Neural cell (in vitro differentiated cells): ENCODE results near the gene SVEP1. TPM values are rescaled to one million over a fixed set of nuclear protein-coding genes. Genes with fewer than 3 reads are reported as not detected.

ENCODE experiments used
- H2AFZ ChIP-seq: fragments of 200-600, 300-800 bp; sonication (generic), shearing (Covaris generic); 2 replicates; pipeline ENCODE4 v1.6.0; 2014; ENCODE audit warnings: low read depth, mild to moderate bottlenecking, antibody characterized with exemption, low read length, moderate library complexity
- H3F3A ChIP-seq: fragments of 200-600 bp; shearing (Covaris generic); 2 replicates; pipeline ENCODE4 v1.6.1; 2016; ENCODE audit warnings: mild to moderate bottlenecking, moderate library complexity, mixed read lengths, antibody characterized with exemption, low read length; ENCODE audit not compliant: insufficient read depth, poor library complexity, severe bottlenecking
- H3K27ac ChIP-seq: fragments of 200-600, 300-800 bp; sonication (generic), shearing (Covaris generic); 2 replicates; pipeline ENCODE4 v1.5.1; 2014; ENCODE audit warnings: mild to moderate bottlenecking, low read length, moderate library complexity
- H3K27me3 ChIP-seq: fragments of 300-800, 200-600 bp; sonication (generic), shearing (Covaris generic); 2 replicates; pipeline ENCODE4 v1.6.0; 2014; ENCODE audit warnings: mild to moderate bottlenecking, low read depth, low read length, moderate library complexity; ENCODE audit not compliant: insufficient read depth
- H3K36me3 ChIP-seq: fragments of 300-800, 200-600 bp; sonication (generic), shearing (Covaris generic); 2 replicates; pipeline ENCODE4 v1.5.1; 2014; ENCODE audit warnings: mild to moderate bottlenecking, antibody characterized with exemption, low read length, moderate library complexity; ENCODE audit not compliant: insufficient read depth
- H3K4me2 ChIP-seq: fragments of 300-800, 200-600 bp; sonication (generic), shearing (Covaris generic); 2 replicates; pipeline ENCODE4 v1.6.0; 2014; ENCODE audit warnings: mild to moderate bottlenecking, low read length
- H3K4me3 ChIP-seq: fragments of 300-800, 200-600 bp; sonication (generic), shearing (Covaris generic); 2 replicates; pipeline ENCODE4 v1.5.1; 2014; ENCODE audit warnings: mild to moderate bottlenecking, low read length, moderate library complexity
- H3K79me2 ChIP-seq: fragments of 200-600 bp; shearing (Covaris generic); replicated peaks from 2 replicates; pipeline ENCODE4 v1.6.0; 2014; ENCODE audit warnings: mild to moderate bottlenecking, low read length, moderate library complexity; ENCODE audit not compliant: insufficient read depth
- H3K9ac ChIP-seq: fragments of 300-800, 200-600 bp; sonication (generic), shearing (Covaris generic); 2 replicates; pipeline ENCODE4 v1.6.1; 2016; ENCODE audit warnings: mild to moderate bottlenecking, low read length, mixed read lengths
- H3K9me2 ChIP-seq: fragments of 200-600 bp; shearing (Covaris generic); 2 replicates; pipeline ENCODE4 v1.6.1; 2016; ENCODE audit warnings: mild to moderate bottlenecking, low read length, mixed read lengths; ENCODE audit not compliant: insufficient read depth
- H3K9me3 ChIP-seq: fragments of 200-600, 300-800 bp; sonication (generic), shearing (Covaris generic); 2 replicates; pipeline ENCODE4 v1.6.1; 2016; ENCODE audit warnings: mild to moderate bottlenecking, mixed run types, low read length, moderate library complexity, mixed read lengths
- H4K20me1 ChIP-seq: fragments of 200-600 bp; shearing (Covaris generic); 2 replicates; pipeline ENCODE4 v1.6.1; 2016; ENCODE audit warnings: mild to moderate bottlenecking, mixed run types; ENCODE audit not compliant: insufficient read depth
- CTCF ChIP-seq: fragments of 450-650 bp; IDR thresholded peaks from 2 replicates; pipeline ENCODE4 v1.5.1; 2014; ENCODE audit warnings: antibody characterized with exemption, mild to moderate bottlenecking, moderate library complexity; ENCODE audit not compliant: poor library complexity, severe bottlenecking
- EP300 ChIP-seq: fragments of 450-650 bp; conservative IDR thresholded peaks from 2 replicates; pipeline ENCODE4 v1.6.1; 2014; ENCODE audit warnings: antibody characterized with exemption, mild to moderate bottlenecking, moderate library complexity; ENCODE audit not compliant: poor library complexity, severe bottlenecking
- EZH2 ChIP-seq: fragments of 200-600, 300-800 bp; shearing (Covaris generic), sonication (generic); IDR thresholded peaks from 2 replicates; pipeline ENCODE4 v1.6.1; 2014; ENCODE audit warnings: antibody characterized with exemption, low read length, borderline replicate concordance, mild to moderate bottlenecking; ENCODE audit not compliant: insufficient read depth, poor library complexity, severe bottlenecking
- MXI1 ChIP-seq: fragments of 450-650 bp; conservative IDR thresholded peaks from 2 replicates; pipeline ENCODE4 v1.6.1; 2014; ENCODE audit warnings: antibody characterized with exemption, mild to moderate bottlenecking; ENCODE audit not compliant: poor library complexity, severe bottlenecking
- POLR2AphosphoS5 ChIP-seq: IDR thresholded peaks from 2 replicates; pipeline ENCODE4 v1.6.1; 2012
- RAD21 ChIP-seq: fragments of 450-650 bp; conservative IDR thresholded peaks from 2 replicates; pipeline ENCODE4 v1.6.1; 2014; ENCODE audit warnings: antibody characterized with exemption, mild to moderate bottlenecking, moderate library complexity
- REST ChIP-seq: IDR thresholded peaks from 2 replicates; pipeline ENCODE4 v1.6.1; 2012; ENCODE audit warnings: borderline replicate concordance
- SMC3 ChIP-seq: fragments of 450-650 bp; conservative IDR thresholded peaks from 2 replicates; pipeline ENCODE4 v1.6.1; 2014; ENCODE audit warnings: antibody characterized with exemption, mild to moderate bottlenecking, moderate library complexity; ENCODE audit not compliant: poor library complexity
- TAF1 ChIP-seq: IDR thresholded peaks from 2 replicates; pipeline ENCODE4 v1.6.1; 2012; ENCODE audit warnings: low read depth
- polyA plus RNA-seq: library from polyadenylated mRNA; depleted of rRNA; stranded (reverse); fragments of >200 nt; gene quantifications from 2 replicates; pipeline ENCODE4 v1.2.3, GENCODE V29; 2014

SVEP1 gene
- polyA plus RNA-seq, 1 donor from 2014 or later: 0.10 TPM

- no peaks in the 10 kb centered on the region for H3K36me3 ChIP-seq
- H3K4me3 ChIP-seq: no peak overlapping the region
- H3K9me3 ChIP-seq: no peaks in the 10 kb centered on the region
- no peak overlapping the region for H3K4me2 ChIP-seq
- no peak overlapping the region for H3K27ac ChIP-seq
- no peak for TF ChIP-seq RAD21
- no peak for TF ChIP-seq EZH2
- TF ChIP-seq EP300: no peak
- TF ChIP-seq MXI1: no peak
- TF ChIP-seq REST: no peak
- TF ChIP-seq SMC3: no peak
- TF ChIP-seq TAF1: no peak
- TF ChIP-seq POLR2AphosphoS5: no peak
- no peak overlapping the region for H2AFZ ChIP-seq
- no peaks in the 10 kb centered on the region for H3K9me2 ChIP-seq
- no peaks in the 10 kb centered on the region for H3K27me3 ChIP-seq
- H4K20me1 ChIP-seq: no peaks in the 10 kb centered on the region
- no peaks in the 10 kb centered on the region for H3F3A ChIP-seq
- no peaks in the 10 kb centered on the region for H3K79me2 ChIP-seq
- H3K9ac ChIP-seq: no peak overlapping the region
These were observed 26.0 kb upstream of the SVEP1 start for GRCh38 chr9:110605565-110605964.

GRCh38 chr9:110604171-110604601 lies 24.6 kb upstream of the SVEP1 start:
- H3K4me3 ChIP-seq: no peak overlapping the region
- H3K9me3 ChIP-seq: no peaks in the 10 kb centered on the region
- no peak overlapping the region for H3K27ac ChIP-seq
- TF ChIP-seq SMC3 (no peak), TAF1 (no peak), REST (no peak), POLR2AphosphoS5 (no peak), EP300 (no peak), RAD21 (no peak), MXI1 (no peak), CTCF (no peak), EZH2 (no peak)
- no peak overlapping the region for H2AFZ ChIP-seq
- no peaks in the 10 kb centered on the region for H3K79me2 ChIP-seq
- no peak overlapping the region for H3K9ac ChIP-seq
- no peaks in the 10 kb centered on the region for H3F3A ChIP-seq
- H3K27me3 ChIP-seq: no peaks in the 10 kb centered on the region
- H3K9me2 ChIP-seq: no peaks in the 10 kb centered on the region
- no peaks in the 10 kb centered on the region for H4K20me1 ChIP-seq
- H3K36me3 ChIP-seq: no peaks in the 10 kb centered on the region
- H3K4me2 ChIP-seq: no peak overlapping the region
